Panc1 (cell line): ENCODE data around the gene PDE11A.

Experiments
- CTCF ChIP-seq: fragments of 450-650 bp; IDR thresholded peaks from 2 replicates; pipeline ENCODE4 v1.5.1; 2017; ENCODE audit warnings: mild to moderate bottlenecking
- POLR2AphosphoS5 ChIP-seq: IDR thresholded peaks from 2 replicates; pipeline ENCODE4 v1.6.1; 2012; ENCODE audit warnings: mild to moderate bottlenecking, low read depth, low read length, moderate library complexity
- REST ChIP-seq, 2 experiments: IDR thresholded peaks; 2 replicates each; pipeline ENCODE4 v1.6.1; 2011 to 2012; ENCODE audit warnings: low read depth in 2 of 2, control low read depth in 1 of 2, low read length in 1 of 2, mild to moderate bottlenecking in 1 of 2, moderate library complexity in 1 of 2; ENCODE audit not compliant: insufficient read depth in 1 of 2

GRCh38 chr2:177646241-177646640 lies 426.3 kb downstream of the PDE11A start:
- TF ChIP-seq CTCF = no peak
- TF ChIP-seq POLR2AphosphoS5 = no peak
- no peak for TF ChIP-seq REST (IDR thresholded peaks at IDR 0.05; ENCODE audit: insufficient read depth in 1 of 2, low read depth in 2 of 2, low read length in 1 of 2)
